NCI-H146 treated with DMSO at 0.1 percent for 48 hours (cell line): ENCODE results near the gene DENND4A.
A peak's percentile ranks its signal among the peaks of the same experiment; 100 is the strongest.
"Not testable (repeated sequence)": the region's sequence is repeated elsewhere in the genome, so short reads cannot be mapped to it uniquely, and the experiment has no call there.

Experiments
- DNase-seq: peaks from one replicate; lab custom pipeline; 2025; ENCODE audit not compliant: unreplicated experiment; lab: John Stamatoyannopoulos, UW

Gene DENND4A

GRCh38 chr15:65639509-65639908 is 152.6 kb downstream of the DENND4A start:
- no peak for DNase-seq

GRCh38 chr15:65638681-65639089 is 153.4 kb downstream of the DENND4A start:
- peak; percentile 1 for DNase-seq

- no peak for DNase-seq
These were observed 154.0 kb downstream of the DENND4A start for GRCh38 chr15:65638109-65638508.

GRCh38 chr15:65634356-65634755 is 157.7 kb downstream of the DENND4A start:
- DNase-seq: no peak

- DNase-seq: no peak
These were observed 158.3 kb downstream of the DENND4A start for GRCh38 chr15:65633752-65634151.

- DNase-seq: no peak
These were observed 159.2 kb downstream of the DENND4A start for GRCh38 chr15:65632780-65633375.

GRCh38 chr15:65631503-65631902 is 160.6 kb downstream of the DENND4A start:
- DNase-seq: no peak

- DNase-seq: no peak
These were observed 161.3 kb downstream of the DENND4A start for GRCh38 chr15:65630760-65631159.

- DNase-seq: no peak
These were observed 162.5 kb downstream of the DENND4A start for GRCh38 chr15:65629548-65629947.

GRCh38 chr15:65626856-65627255 is 165.2 kb downstream of the DENND4A start:
- no peak for DNase-seq

- no peak for DNase-seq
These were observed 169.0 kb downstream of the DENND4A start for GRCh38 chr15:65623103-65623502.

GRCh38 chr15:65621638-65622037 is 170.5 kb downstream of the DENND4A start, which contains the start of gene SLC24A1:
Gene SLC24A1, plus strand, starts transcription at chr15:65621938. Its CDS starts 2,143 bp downstream, at chr15:65624081.
- no peak for DNase-seq

- no peak for DNase-seq
These were observed 171.3 kb downstream of the DENND4A start for GRCh38 chr15:65620833-65621232.

GRCh38 chr15:65619626-65620290 is 172.3 kb downstream of the DENND4A start:
- DNase-seq: no peak

- DNase-seq: no peak
These were observed 173.5 kb downstream of the DENND4A start for GRCh38 chr15:65618560-65619109.

GRCh38 chr15:65615887-65616286 is 176.2 kb downstream of the DENND4A start:
- not testable (repeated sequence) for DNase-seq

- no peak for DNase-seq
These were observed 178.9 kb downstream of the DENND4A start for GRCh38 chr15:65612949-65613744.

- DNase-seq: no peak
These were observed 179.5 kb downstream of the DENND4A start for GRCh38 chr15:65612616-65612946.

GRCh38 chr15:65611888-65612615 is 180.0 kb downstream of the DENND4A start:
- no peak for DNase-seq

- DNase-seq: peak; percentile 82
These were observed 181.0 kb downstream of the DENND4A start, which contains the start of gene INTS14 for GRCh38 chr15:65610871-65611718. Gene INTS14, minus strand, starts transcription at chr15:65611131. Its CDS starts 3,751 bp downstream, at chr15:65607380.
